Measurements from ENCODE around the gene FAT3. TPM values are rescaled to one million over a fixed set of nuclear protein-coding genes. Genes with fewer than 3 reads are reported as not detected.

Gene FAT3
- total RNA-seq, 4 donors from 2014 or later, result 0.11 to 2.0 (median 0.18) TPM

DNA sequence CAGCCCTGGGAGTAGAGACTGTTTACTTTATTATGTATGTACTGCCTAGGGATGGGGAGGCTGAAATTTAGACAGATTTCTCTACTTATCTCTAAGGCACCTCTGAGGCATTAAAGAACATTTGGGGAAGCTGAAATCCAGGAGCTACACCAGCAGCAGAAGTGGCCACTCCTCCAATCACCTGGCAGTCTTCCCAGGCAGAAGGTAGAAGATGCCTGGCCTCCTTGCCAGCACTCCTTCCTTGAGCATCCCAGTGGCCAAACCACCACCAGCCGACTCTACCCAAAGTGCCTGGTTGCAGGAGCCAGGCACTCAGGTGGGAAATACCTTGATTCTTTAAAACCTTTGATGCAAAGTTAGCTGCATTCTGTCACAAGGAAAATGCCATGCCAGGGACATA is 1.9 kb upstream of the FAT3 start:
- intact Hi-C loops (cut with DNase I), result no loop called here
- 33 to 44% methylated on average over 1 of the region's 1 CpG for WGBS, 2 donors
- Histone ChIP-seq H3K36me3 (no peaks in the 10 kb centered on the region), H3K9me3 (no peaks in the 10 kb centered on the region), H3K4me1 (peaks cover 4 to 22% of the 10 kb centered on the region in 2 donors), H3K27ac (no peak overlapping the region), H3K4me3 (replicated peaks in 1 of 3) (no peak overlapping the region), H3K27me3 (peaks cover 7% of the 10 kb centered on the region)
- peak; percentile 35 to 40 for DNase-seq
- TF ChIP-seq, protein P1, sequence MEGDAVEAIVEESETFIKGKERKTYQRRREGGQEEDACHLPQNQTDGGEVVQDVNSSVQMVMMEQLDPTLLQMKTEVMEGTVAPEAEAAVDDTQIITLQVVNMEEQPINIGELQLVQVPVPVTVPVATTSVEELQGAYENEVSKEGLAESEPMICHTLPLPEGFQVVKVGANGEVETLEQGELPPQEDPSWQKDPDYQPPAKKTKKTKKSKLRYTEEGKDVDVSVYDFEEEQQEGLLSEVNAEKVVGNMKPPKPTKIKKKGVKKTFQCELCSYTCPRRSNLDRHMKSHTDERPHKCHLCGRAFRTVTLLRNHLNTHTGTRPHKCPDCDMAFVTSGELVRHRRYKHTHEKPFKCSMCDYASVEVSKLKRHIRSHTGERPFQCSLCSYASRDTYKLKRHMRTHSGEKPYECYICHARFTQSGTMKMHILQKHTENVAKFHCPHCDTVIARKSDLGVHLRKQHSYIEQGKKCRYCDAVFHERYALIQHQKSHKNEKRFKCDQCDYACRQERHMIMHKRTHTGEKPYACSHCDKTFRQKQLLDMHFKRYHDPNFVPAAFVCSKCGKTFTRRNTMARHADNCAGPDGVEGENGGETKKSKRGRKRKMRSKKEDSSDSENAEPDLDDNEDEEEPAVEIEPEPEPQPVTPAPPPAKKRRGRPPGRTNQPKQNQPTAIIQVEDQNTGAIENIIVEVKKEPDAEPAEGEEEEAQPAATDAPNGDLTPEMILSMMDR (IDR thresholded peaks at IDR 0.05), result no peak
- no peak for TF ChIP-seq POLR2A (IDR thresholded peaks at IDR 0.05)

DNA sequence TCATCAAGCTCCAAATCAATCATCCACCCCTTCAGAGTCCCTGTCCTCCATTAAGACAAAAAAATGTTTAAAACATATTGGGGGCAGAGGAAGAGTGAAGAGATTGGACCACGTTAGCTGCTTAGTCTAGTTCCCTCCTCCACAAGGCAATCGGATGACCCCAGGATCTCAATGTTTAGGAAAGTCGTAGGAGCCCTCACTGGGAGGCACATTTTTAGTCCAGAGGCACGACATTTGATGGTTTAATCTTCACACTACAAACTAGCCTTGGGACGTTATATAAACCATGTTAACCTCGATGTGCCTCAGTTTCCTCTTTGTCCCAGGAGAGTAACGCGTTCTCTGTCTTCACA is 588 bp upstream of the FAT3 start:
- TF ChIP-seq POLR2A (IDR thresholded peaks at IDR 0.05), result no peak
- TF ChIP-seq, protein P1 (IDR thresholded peaks at IDR 0.05), result no peak
- Histone ChIP-seq H3K27ac (no peak overlapping the region), H3K9me3 (no peaks in the 10 kb centered on the region), H3K27me3 (peaks cover 7% of the 10 kb centered on the region), H3K4me3 (replicated peaks in 1 of 3) (no peak overlapping the region), H3K36me3 (no peaks in the 10 kb centered on the region), H3K4me1 (peaks cover 4 to 22% of the 10 kb centered on the region in 2 donors)
- no peak for DNase-seq
- intact Hi-C loops (cut with DNase I), result no loop called here
- WGBS, 2 donors, result 2 to 5% methylated on average over 8 of the region's 8 CpGs

DNA sequence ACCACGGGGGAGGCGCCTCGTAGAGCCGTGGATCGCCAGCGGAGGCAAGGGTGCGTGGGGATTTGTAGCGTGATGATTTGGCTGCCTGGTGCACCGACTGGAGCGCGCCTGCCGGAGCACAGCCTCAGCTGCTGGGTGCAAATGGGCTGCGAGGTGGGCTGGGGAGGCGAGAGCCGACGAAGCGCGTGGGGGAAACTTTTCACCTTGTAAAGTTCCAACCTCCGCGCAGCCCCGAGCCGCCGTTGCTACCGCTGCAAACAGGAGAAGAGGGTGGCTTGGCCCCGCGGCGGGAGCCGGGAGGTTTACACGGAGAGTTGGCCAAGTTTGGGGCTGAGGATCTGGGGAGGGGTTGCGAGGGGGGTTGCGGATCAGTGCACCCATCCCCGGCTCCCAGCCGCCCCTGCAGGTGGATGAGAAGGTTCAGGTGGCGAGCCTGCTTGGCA is 528 bp downstream of the FAT3 start:
- no peak overlapping the region for H3K4me3 ChIP-seq (replicated peaks in 1 of 3)
- intact Hi-C loops (cut with DNase I), result no loop called here
- peaks cover 4 to 22% of the 10 kb centered on the region in 2 donors for H3K4me1 ChIP-seq
- DNase-seq, result no peak
- no peaks in the 10 kb centered on the region for H3K36me3 ChIP-seq
- TF ChIP-seq POLR2A (IDR thresholded peaks at IDR 0.05), result no peak
- TF ChIP-seq, protein P1 (IDR thresholded peaks at IDR 0.05), result no peak
- no peak overlapping the region for H3K27ac ChIP-seq
- peaks cover 7% of the 10 kb centered on the region for H3K27me3 ChIP-seq
- no peaks in the 10 kb centered on the region for H3K9me3 ChIP-seq
- 2% methylated on average over 14 of the region's 34 CpGs; no CpG with 5 or more reads in 1 of the 2 donors for WGBS, 2 donors

DNA sequence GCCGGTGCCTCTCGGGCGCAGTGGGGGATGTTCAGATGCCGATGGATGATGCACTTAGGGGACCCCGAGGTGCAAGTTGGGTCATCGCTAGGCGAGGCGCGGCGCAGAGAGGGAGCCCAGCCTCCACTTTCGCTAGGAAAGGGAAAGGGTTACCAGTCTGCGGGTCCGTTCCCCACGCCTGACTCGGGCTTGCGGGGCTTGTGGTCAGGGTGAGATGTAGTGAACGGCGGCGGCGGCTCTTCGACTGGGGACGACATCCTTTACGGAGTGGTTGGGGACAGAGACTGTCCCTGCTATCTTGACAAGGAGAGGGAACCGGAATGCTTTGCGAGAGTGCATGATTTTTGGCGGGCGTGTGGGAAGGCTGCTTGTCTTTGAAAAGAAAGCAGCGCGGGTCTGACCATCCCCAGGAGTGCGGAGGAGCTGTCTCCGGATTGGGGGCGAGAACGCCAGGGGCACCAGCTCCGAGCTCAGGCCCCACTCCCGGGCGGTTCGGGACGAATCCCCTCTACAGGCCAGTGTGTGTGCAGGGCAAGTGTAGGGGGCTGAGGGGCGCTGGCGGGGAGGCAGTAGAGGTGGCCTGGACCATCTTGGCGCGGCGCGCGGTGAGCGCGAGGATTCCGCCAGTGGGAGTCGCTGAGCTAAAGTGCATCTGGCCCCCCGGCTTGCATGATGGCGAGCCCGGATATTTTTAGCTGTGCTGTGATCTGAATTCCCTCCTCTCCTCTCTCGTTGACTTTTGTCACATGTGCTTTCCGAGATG is 1.1 kb downstream of the FAT3 start:
- no peak for DNase-seq
- H3K27me3 ChIP-seq, result peaks cover 7% of the 10 kb centered on the region
- no peaks in the 10 kb centered on the region for H3K36me3 ChIP-seq
- intact Hi-C loops (cut with DNase I), result no loop called here
- H3K9me3 ChIP-seq, result no peaks in the 10 kb centered on the region
- H3K4me1 ChIP-seq, result peaks cover 4 to 22% of the 10 kb centered on the region in 2 donors
- no peak overlapping the region for H3K4me3 ChIP-seq (replicated peaks in 1 of 3)
- H3K27ac ChIP-seq, result no peak overlapping the region
- 2% methylated on average over 40 of the region's 54 CpGs for WGBS, 2 donors
- TF ChIP-seq, protein P1 (IDR thresholded peaks at IDR 0.05), result no peak
- TF ChIP-seq POLR2A (IDR thresholded peaks at IDR 0.05), result no peak

Measured in thyroid gland (tissue), 4 donors.